SW480 (cell line): ENCODE results near the gene VPS37C.
"Not testable (repeated sequence)": the region's sequence is repeated elsewhere in the genome, so short reads cannot be mapped to it uniquely, and the experiment has no call there.

Source experiments
- DNase-seq: peaks from one replicate; pipeline ENCODE4 v3.0.0-alpha.2; 2016; ENCODE audit warnings: low spot score

Gene VPS37C

DNA sequence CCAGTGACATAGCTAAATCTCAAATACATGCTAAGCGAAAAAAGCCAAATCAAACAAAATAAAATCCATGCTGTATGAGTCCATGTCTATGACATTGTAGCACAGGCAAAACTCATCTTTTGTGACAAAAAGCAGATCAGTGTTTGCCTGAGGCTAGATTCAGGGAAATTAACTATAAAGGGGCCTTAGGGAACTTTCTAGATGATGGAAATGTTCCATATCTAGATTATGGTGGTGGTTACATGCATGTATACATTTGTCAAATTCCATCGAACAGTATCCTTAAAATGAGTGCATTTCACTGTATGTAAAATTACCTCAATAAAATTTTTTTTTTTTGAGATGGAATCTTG, 44.1 kb downstream of the VPS37C start:
- no peak for DNase-seq

DNA sequence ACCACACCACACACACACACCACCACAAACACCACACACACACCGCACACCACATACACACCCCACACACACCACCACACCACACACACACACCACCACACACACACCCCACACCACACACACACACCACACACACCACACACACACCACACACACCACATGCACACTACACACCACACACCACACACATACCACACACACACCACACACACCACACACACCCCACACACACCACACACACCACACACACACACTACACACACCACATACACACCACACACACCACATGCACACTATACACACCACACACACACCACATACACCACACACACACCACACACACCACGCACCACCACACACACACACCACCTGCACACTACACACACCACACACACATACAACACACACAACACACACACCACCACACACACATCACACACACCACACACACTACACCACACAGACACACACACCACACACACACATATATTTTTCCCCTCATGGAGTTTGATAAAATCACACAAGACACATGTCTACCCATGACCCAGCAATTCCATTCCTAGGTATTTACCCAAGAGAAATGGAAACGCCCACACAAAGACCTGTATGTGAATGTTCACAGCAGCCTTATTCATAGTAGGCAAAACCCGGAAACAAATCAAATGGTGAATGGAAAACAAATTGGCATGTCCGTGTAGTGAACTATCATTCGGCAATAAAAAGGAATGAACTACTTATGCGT, 44.6 kb downstream of the VPS37C start:
- no peak for DNase-seq

DNA sequence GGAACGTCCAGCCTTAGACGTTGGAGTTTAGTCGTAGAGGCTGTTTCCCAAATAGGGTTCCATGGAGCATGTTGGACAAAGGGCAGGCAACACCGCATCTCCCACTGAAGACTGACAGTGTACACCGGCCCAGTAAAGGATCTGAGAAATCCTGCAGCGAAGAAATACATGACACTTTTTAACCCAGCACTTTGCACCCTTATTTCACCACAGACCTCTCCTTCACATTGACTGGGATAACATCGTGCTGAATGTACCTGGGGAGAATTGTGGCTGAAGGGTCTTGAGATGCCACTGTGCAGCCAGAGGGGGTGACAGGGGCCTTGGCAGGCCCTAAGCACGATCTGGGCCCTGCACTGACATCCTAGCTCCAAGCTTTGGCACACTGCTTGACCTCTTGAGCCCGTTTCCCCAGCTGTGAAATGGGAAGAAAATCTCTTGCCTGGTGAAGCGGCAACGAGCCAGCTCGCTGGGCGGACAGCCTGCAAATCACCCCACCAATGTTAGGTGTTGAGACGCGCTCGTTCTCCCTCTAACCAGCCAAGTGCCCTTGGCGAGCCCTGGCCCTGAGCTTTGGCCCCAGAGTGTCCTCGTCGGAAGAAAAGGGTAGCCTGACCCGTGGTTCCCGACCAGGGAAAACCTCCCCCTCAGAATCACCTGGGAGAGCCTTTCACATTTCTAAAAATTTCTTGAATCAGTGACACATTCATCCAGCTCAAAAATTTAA, 45.6 kb downstream of the VPS37C start:
- DNase-seq, result no peak

DNA sequence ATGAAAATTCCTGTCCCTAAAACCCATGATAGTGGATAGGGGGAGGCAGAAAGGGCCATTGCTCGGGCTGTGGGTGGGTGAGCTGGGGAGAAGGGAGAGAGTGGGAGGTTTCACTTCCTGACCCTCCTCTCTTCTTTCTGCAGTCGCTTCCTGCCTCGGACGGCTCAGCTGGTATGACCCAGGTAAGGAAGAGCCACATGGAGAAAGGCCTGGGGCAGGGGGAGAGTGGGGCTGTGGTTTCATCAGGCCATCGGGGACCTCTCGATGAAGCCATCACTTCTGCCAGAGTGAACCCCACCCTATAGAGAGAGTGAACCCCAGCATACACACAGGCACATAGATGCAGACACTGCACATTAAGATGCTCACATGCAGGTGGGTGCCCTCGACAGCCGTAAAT, 46.3 kb downstream of the VPS37C start:
- DNase-seq, result no peak

DNA sequence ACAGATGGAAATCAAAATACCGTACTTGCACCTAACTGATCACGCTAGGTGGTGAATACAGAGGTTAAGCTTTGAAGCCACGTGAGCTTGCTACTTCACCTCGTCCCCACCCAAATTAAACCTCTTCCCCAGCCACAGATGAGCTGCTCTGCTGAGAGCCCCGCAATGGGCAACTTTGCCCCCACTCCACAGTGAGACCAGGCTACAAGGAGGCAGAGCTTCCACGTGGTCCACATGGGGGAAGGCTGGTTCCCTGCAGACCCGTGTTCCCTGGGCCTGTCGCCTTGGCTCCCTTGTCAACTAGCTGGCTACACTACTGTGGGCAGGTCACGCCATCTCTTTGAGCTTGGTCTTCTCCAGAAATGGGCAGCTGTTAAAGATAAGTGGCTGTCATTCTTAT, 48.0 kb downstream of the VPS37C start:
- no peak for DNase-seq

DNA sequence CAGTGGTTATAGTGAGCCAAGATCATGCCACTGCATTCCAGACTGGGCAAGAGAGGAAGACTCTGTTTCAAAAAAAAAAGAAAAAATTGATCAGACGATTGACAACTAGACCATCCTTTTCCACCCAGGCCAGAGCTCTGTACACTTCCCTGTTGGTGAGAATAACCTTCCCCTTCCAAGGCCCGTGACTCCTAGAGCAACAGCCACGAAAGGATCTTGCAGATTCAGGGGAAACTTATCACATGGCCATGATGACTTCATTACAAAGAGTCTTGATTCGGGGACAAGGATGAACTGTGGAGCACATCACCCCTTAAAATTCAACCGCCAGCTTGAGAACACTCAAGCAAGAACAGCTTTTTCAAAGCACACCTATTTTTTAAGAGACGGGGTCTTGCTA, 48.7 kb downstream of the VPS37C start:
- no peak for DNase-seq

DNA sequence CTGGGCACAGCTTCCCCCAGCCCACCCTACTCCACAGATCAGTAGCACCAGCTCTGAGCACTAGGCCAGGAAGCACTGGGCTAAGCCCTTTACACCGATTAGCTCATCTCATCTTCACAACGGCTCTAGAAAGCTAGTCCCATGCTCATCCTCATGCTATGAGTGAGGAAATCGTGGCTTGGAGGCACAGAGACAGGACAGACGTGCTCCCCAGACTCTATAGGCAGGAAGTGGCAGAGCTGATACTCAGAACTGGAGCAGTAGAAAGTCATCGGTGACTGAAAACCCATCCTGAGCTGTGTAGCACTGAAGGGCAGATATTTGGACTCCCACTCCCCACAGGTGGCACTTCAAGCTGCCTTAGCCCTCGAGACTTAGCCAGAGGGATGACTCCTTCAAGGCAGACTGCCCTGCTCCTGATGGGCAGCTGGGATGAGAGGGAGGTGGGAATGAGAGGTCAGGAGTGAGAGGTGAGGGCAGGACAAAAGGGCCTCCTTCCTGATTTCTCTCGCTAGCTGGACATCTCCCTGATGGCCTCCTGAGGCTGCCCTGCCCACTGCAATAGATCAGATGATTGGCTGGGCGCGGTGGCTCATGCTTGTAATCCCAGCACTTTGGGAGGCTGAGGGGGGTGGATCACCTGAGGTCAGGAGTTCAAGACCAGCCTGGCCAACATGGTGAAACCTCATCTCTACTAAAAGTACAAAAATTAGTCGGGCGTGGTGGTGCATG, 49.3 kb downstream of the VPS37C start:
- DNase-seq, result no peak

DNA sequence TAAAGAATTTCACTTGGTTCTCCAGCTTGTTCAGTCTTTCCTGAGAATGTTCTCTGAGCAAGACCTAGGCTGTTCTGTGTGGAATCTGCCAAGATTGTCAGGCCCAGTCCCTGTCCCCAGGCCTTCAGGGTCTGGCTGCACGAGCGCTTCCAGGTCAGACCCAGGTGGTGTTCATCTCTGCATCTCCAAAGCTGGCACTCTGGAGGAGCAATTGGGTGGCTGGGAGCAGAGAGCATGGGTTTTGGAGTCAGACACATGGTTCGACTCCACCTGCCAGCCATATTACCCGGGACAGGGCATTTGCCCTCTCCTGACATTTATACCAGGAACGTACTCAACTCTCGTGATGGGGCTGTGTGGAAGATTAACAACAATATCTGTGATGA, 50.2 kb downstream of the VPS37C start:
- no peak for DNase-seq

DNA sequence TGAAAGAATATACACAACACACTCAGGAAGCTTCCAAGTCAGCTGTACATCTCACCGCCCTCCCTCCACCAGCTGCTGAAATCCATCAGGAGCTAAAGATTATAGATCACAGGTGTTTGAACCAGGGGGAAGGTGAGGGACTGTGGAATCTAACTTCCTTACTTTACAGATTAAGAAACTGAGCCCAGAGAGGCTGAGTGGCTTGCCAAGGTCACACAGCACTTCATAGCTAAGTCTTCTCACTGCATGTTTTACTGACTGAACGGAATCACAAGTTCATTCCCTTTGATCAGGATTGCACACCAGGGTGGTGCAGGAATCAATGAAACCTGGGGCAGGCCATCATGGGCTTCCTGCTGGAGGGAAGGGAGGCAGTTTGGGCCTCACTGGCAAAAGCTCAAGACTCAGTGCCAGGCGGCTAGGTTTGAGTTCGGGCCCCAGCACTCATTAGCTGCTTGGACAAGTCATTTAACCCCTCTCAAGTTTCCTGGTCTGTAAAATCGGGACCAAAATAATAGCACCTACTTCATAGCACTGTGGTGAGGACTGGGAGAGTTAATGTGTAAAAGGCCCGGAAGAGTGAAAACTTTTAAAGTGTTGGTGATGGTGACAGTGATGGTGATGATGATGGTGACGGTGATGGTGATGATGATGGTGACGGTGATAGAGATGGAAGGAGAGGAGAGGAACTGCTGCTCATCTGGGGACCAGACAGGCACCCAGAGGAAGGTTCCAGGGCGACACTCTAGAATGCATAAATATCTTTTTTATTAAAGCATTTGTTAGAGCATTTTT, 50.8 kb downstream of the VPS37C start:
- no peak for DNase-seq

DNA sequence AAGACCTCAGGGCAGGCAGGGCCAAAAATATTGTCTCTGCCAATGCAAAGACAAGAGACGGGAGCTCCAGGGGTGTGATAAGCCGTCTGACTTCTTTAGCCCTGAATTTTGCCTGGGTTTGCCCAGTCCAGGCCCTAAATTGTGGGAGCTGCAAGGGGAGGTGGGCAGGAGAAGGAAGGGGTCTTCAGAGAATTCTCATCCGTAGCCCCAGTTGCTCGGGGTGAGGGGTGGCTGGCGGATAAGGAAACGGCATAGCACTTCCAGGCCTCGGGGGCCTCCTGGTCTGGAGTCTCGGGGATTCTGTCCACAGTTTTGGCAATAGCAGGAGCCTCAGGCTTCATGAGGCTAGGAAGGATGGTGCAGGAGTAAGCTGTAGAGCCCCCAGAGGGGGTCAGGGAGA, 51.6 kb downstream of the VPS37C start:
- no peak for DNase-seq

DNA sequence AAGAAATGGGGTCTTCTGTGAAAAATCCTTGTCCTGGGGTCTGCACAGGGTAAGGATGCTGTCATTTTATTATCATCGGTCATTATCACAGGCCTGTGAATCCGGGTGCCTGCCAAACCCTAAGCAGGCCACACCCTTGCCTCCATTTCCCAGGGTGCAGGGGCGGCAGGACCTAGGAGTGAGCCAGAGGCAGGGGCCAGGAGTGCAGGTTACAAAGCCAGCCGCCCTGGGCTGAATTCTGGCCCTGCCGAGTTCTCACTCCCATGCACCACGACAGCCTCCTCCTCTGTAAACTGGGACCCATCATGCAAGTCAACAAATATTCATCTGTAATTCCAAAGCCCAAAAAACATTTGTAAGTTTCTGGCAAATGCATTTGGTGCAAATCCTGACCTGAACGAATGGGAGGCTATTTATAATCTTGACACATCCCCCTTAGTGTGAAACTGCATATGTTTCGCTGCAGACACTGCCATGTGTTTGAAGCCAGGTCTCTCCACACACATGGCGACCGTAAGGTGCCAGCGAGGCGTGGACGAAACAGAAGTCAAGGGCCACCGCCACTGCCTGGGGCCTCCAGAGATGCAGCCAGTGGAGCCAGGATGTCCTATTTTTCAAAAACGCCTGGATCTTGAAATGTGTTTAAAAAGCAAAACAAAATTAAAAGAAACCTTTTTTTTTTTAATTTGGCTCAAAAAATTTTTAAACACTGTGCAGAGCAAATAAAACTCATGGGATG, 52.2 kb downstream of the VPS37C start:
- no peak for DNase-seq

DNA sequence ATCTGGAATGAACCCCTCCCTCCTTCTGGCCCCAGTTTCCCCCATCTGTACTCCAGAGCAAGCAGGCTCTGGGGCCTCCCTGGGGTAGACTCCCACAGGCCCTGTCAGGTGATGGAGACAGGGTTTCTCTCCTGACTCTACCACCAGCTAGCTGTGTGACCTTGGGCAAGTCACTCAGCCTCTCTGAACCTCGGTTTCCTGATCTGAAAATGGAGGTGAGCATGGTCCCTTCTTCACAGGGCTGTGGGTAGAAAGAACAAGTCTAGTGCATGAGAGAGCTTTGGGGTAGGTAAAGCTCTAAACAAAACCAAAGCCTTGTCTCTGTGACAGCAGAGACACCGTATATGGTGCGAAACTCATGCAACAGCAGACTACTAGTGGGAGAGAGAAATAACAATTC, 53.3 kb downstream of the VPS37C start:
- no peak for DNase-seq

DNA sequence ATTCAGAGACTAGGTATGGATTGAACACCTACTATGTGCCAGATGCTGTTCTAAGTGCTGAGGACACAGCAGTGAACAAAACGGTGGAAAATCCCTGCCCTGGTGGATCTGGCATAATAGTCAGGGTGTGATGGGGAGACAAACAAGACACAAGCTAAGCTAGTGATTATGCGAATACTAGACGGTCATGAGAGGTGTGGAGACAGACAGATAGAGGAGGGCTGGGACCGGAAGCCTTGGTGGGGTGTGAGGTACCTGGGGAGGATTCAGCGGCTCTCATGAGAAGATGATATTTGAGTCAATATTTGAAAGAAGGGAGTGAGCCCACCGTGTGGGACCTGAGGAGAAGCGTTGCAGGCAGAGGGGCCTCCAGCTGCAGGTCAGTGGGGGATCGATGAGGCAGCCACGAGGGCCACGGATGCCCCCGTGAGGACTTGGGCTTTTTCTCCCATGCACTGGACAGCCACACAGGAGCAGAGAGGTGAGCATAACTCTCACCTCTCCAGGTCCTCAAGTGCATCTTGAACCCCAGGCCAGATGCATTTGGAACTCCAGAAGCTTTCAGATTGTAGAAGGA, 54.2 kb downstream of the VPS37C start:
- no peak for DNase-seq

DNA sequence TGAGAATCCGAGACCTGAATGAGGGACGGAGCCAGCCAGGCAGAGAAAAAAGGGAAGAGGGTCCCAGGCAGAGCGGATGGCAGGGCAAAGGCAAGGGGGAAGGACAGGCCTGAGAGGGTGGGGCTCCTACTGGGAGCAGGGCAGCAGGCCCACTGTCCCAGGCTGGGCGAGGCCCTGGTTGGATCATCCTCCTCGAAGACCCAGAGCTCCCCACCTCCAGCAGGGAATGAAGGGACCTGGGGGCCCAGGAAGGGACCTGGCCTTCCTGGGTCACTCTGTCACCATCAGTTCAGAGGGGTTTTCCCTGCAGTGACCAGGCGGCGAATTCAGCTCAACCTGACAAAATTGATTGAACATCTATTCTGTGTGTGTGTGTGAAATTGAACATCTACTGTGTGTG, 54.9 kb downstream of the VPS37C start:
- no peak for DNase-seq

DNA sequence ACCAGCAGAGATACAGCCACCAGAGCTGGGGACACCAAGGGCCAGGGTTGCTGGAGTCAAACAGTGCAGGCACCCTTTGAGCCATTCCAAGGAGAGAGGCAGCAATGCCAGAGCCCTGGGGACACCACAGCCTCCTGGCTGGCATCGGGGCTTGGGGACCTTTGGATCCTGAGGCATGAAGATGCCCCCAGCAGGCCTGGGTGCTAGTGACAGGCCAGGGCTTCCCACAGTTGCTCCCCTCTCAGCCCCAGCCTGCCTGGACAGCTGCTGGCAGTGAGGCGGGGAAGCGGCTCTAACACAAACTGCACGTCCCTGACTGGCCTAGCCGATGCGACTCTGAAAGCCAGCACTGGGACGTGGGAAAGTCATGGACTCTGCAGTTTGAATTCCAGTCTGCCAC, 56.3 kb downstream of the VPS37C start:
- no peak for DNase-seq

DNA sequence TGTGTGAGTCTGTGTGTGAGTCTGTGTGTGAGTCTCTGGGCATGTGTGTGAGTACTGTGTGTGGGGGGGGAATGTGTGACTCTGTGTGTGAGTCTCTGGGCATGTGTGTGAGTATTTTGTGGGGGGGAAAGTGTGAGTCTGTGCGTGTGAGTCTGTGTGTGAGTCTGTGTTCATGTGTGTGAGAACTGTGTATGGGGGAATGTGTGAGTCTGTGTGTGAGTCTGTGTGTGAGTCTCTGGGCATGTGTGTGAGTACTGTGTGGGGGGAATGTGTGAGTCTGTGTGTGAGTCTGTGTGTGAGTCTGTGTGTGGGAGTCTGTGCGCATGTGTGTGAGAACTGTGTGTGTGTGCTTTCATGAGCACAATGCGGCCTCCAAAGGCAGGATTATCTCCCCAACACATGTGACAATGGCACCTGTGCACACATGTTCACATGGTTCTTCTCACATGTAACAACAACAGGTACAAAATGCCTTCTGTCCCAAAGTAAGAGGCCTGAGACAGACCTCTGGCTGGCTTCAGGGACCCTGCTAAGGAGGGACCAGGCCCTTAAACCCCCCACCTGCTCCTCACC, 57.3 kb downstream of the VPS37C start:
- DNase-seq, result no peak

DNA sequence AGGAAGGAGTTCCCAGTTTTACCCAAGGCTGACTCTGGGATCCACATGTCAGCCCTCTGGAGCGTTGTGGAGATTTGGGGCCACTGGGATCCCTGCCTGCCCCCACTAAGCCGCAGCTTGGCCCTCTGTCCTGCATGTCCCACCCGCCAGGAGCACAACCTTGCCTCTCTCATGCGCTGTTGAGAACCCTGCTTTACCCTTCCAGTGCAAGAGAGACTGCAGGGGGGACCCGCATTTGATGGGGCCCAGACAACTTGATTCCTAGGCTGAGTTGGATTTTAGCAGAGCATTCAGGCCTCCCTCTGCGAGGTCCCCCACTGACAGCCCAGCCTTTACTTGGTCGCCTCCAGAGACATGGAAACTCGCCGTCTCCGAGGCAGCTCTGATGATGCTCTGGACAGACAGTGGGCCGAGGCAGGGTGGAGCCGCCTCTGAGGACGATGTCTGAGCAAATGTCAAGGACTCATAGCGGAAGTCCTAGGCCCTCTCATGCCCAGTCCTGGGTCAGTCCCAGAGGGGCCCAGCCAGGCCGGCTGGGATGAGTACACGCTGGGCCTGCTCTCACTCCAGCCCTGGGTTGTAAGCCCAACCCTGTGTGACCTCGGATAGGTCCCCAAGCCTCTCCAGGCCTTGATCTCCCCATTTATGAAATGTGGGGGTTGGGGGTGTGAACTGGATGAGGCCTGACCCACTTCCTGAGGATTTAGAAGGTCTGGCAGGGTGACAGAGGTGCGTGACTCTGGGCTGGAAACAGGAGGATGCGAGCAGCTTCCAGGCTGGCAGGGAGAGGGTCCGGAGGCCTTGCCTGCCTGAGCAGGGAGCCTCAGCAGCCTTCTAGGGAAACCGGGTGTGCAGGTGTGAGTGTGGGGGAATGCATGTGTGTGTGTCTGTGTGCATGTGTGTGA, 58.3 kb downstream of the VPS37C start:
- no peak for DNase-seq

DNA sequence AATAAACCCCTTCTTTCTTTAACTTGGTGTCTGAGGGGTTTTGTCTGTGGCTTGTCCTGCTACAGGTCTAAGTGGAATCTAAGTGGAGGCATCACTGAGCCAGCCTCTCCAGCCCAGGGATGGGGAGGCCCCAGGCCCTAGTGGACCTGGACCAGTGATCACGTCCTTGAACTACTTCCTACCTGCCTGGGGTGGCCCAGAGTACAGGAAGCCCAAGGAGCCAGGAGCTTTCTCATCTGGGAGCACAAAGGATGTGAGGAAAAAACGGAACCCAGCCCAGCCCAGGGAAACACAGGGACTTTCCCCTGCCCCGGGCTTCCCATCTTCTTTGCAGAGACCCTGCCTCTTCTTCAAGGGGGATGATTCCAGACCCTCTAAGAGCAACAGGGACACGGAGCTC, 62.4 kb downstream of the VPS37C start:
- no peak for DNase-seq

DNA sequence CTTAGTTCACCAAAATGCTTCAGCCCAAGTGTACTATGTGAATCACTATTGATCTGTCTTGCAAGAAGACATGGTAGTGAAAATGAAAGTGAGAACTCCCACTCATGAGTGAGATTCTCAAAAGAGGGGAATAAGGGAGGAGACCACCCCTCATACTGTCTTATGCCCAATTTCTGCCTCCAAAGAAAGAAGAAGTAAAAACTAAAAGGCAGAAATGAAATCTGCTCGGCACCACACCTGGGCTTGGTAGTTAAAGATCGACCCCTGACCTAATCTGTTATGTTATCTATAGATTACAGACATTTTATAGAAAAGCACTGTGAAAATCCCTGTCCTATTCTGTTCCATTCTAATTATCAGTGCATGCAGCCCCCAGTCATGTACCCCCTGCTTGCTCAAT, 63.0 kb downstream of the VPS37C start:
- not testable (repeated sequence) for DNase-seq

DNA sequence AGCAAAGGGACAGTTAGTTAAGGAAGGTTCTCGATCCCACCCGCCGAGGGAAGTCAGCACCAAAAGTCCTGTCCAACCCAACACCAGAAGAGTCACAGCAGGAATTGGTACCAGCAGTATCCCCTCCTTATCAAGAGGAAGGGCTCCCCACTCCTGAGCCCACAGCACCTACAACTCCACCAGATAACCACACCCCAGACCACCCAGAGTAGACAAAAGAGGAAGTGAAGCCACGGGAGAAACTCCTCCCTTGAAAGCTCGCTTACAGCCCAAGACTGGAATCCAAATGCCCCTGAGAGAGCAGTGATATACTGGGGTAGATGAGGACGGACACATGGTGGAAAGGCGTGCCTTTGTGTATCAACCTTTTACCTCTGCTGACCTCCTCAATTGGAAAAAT, 66.2 kb downstream of the VPS37C start:
- no peak for DNase-seq
